ENCODE measurements around the gene FAM171A1.

DNA sequence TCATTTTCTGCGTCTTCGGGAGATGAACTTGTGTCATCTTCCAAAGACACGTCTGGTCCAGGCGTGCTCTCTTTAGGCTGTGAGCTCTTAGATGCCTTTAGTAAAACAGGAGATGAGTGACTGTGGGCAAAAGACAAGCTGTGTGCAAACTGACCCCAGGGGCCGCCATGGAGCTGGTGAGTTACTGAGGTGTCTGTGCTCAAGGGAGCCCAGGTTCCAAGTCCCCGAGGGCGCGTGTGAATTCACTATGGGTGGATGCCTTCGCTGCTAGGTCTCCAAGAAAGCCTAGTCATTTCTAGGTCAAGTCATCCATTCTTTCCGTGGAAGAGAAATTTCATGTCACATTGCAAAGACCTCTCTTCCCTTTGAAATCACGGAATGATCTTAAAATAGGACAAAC is 118.7 kb downstream of the FAM171A1 start:
- TF ChIP-seq, protein P1, sequence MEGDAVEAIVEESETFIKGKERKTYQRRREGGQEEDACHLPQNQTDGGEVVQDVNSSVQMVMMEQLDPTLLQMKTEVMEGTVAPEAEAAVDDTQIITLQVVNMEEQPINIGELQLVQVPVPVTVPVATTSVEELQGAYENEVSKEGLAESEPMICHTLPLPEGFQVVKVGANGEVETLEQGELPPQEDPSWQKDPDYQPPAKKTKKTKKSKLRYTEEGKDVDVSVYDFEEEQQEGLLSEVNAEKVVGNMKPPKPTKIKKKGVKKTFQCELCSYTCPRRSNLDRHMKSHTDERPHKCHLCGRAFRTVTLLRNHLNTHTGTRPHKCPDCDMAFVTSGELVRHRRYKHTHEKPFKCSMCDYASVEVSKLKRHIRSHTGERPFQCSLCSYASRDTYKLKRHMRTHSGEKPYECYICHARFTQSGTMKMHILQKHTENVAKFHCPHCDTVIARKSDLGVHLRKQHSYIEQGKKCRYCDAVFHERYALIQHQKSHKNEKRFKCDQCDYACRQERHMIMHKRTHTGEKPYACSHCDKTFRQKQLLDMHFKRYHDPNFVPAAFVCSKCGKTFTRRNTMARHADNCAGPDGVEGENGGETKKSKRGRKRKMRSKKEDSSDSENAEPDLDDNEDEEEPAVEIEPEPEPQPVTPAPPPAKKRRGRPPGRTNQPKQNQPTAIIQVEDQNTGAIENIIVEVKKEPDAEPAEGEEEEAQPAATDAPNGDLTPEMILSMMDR (IDR thresholded peaks at IDR 0.05; ENCODE audit: extremely low read depth in 1 of 2, insufficient read depth in 1 of 2, low read depth in 1 of 2, low read length in 2 of 2) = no peak
- no peak for TF ChIP-seq FOS (IDR thresholded peaks at IDR 0.05; ENCODE audit: borderline replicate concordance, insufficient read depth, low read length)
- TF ChIP-seq POLR2A (IDR thresholded peaks at IDR 0.05; ENCODE audit: low read depth, low read length) = no peak
- no peak for TF ChIP-seq MYC (IDR thresholded peaks at IDR 0.05; ENCODE audit: low read depth, low read length)
- TF ChIP-seq EZH2 (IDR thresholded peaks at IDR 0.05; ENCODE audit: borderline replicate concordance, low read depth, low read length, severe bottlenecking) = no peak
- no peak for TF ChIP-seq POLR2AphosphoS5 (IDR thresholded peaks at IDR 0.05; ENCODE audit: insufficient read depth, low read depth, low read length)
- no peak for TF ChIP-seq GATA2 (IDR thresholded peaks at IDR 0.05; ENCODE audit: insufficient read depth, insufficient read length, low read depth, low read length)
- TF ChIP-seq, protein P2, sequence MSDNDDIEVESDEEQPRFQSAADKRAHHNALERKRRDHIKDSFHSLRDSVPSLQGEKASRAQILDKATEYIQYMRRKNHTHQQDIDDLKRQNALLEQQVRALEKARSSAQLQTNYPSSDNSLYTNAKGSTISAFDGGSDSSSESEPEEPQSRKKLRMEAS (IDR thresholded peaks at IDR 0.05; ENCODE audit: insufficient read depth, insufficient read length) = no peak
- TF ChIP-seq JUN (IDR thresholded peaks at IDR 0.05; ENCODE audit: borderline replicate concordance, insufficient read depth, insufficient read length, low read depth) = no peak

All from endothelial cell of umbilical vein (primary cell).